ENCODE data around the gene GTF2IRD1.

The GTF2IRD1 gene

DNA sequence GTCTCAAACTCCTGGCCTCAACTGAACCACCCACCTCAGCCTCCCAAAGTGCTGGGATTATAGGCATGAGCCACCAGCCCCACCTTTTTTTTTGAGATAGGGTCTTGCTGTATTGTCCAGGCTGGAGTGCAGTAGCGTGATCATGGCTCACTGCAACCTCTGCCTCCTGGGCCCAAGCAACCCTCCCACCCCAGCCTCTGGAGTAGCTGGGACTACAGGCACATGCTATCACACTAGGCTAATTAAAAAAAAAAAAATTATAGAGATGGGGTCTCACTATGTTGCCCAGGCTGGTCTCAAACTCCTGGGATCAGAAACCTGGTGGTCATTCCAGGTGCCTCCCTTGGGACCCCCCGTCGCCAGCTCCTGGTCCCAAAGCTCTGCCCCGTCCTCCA lies 25.0 kb downstream of the GTF2IRD1 start:
- Histone ChIP-seq H3K4me3 (ENCODE audit: low read length in 2 of 2) (no peak overlapping the region), H3K4me1 (ENCODE audit: control insufficient read depth in 2 of 2, insufficient read depth in 1 of 2, low read depth in 1 of 2, low read length in 2 of 2) (peaks cover 25 to 36% of the 10 kb centered on the region in 2 donors), H2AFZ (ENCODE audit: low read length) (no peak overlapping the region), H3K27me3 (ENCODE audit: control insufficient read depth in 3 of 3, insufficient read depth in 3 of 3, low read depth in 1 of 3, low read length in 3 of 3) (no peaks in the 10 kb centered on the region), H3K9ac (ENCODE audit: low read depth, low read length, poor library complexity) (no peak overlapping the region), H4K8ac (ENCODE audit: low read depth, low read length) (no peak overlapping the region), H3K79me1 (ENCODE audit: low read depth, low read length) (peaks cover 18% of the 10 kb centered on the region), H3K14ac (ENCODE audit: low read length) (no peak overlapping the region), H2AK5ac (ENCODE audit: low read depth, low read length) (no peak overlapping the region), H3K4ac (ENCODE audit: low read length) (no peak overlapping the region), H4K91ac (ENCODE audit: low read depth, low read length, poor library complexity) (no peak overlapping the region), H2BK12ac (ENCODE audit: low read length) (no peak overlapping the region), H2BK120ac (ENCODE audit: low read depth, low read length) (no peak overlapping the region), H3K9me3 (replicated peaks in 1 of 2; ENCODE audit: control insufficient read depth in 2 of 2, insufficient read depth in 1 of 2, low read depth in 1 of 2, low read length in 2 of 2) (no peaks in the 10 kb centered on the region), H3K18ac (ENCODE audit: low read length) (peak overlapping the region; percentile 64), H2BK5ac (ENCODE audit: low read length) (no peak overlapping the region), H3K27ac (replicated peaks; ENCODE audit: low read length) (no peak overlapping the region), H3K4me2 (ENCODE audit: insufficient read depth, low read length, poor library complexity, severe bottlenecking) (no peak overlapping the region), H3K36me3 (replicated peaks in 1 of 2; ENCODE audit: control insufficient read depth in 2 of 2, insufficient read depth in 2 of 2, low read length in 2 of 2) (no peaks in the 10 kb centered on the region), H2BK15ac (ENCODE audit: low read length) (no peak overlapping the region), H3K23ac (ENCODE audit: low read depth, low read length, poor library complexity) (peak overlapping the region; percentile 91)
- WGBS, 2 donors (ENCODE audit: extremely low coverage in 2 of 2, insufficient read length in 2 of 2, insufficient replicate concordance in 1 of 2), result no CpG with 5 or more reads among the region's 4 CpGs
- no peak for DNase-seq (ENCODE audit: low spot score)

GRCh38 chr7:74479066-74479781 lies 25.5 kb downstream of the GTF2IRD1 start:
- no peak overlapping the region for H2AK5ac ChIP-seq (ENCODE audit: low read depth, low read length)

DNA sequence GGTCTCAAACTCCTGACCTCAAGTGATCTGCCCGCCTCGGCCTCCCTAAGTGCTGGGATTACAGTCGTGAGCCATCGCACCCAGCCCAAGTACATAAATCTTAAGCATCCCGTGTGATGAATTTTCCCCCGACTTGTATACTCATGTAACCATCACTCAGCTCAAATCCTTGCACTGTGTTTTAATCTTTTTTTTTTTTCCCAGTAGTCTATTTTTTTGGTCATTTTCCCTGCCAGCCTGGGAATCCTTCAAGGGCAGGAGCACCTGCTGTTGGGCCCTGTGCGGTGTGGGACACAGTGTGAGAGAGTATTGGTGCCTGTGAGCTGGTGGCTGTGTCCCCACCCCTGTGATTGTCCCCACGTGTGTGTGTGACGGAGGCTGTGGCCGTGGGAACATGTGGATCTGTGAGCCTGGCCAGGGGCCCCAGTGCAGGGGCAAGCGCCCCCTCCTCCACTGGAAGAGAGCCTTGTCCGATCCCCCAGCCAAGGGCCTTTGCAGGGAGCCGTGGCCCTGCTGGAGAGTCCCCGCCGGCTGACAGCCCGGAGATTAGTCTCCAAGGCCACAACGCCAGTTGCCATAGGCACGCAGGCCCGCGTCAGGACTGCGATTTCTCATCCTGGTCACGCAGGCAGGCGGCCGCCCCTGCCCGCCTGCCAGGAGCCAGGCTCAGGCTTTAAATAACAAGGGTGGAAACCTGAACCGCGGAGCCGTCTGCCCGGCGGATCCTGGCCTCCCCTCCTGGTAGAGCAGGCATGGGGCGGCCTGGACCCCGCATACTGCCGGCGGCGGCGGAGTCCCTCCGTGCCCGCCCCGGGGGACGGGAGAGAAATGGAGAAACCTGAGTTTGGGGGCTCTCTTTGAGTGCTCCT lies 26.5 kb downstream of the GTF2IRD1 start:
- Histone ChIP-seq H3K18ac (ENCODE audit: low read length) (peak overlapping the region; percentile 84), H2BK120ac (ENCODE audit: low read depth, low read length) (no peak overlapping the region), H2BK15ac (ENCODE audit: low read length) (no peak overlapping the region), H3K79me1 (ENCODE audit: low read depth, low read length) (peaks cover 14% of the 10 kb centered on the region), H3K14ac (ENCODE audit: low read length) (peak overlapping the region; percentile 96), H2AK5ac (ENCODE audit: low read depth, low read length) (peak overlapping the region; percentile 65), H2AFZ (ENCODE audit: low read length) (peak overlapping the region; percentile 80), H2BK12ac (ENCODE audit: low read length) (no peak overlapping the region), H3K36me3 (replicated peaks in 1 of 2; ENCODE audit: control insufficient read depth in 2 of 2, insufficient read depth in 2 of 2, low read length in 2 of 2) (peaks cover 2 to 4% of the 10 kb centered on the region in 2 donors), H4K8ac (ENCODE audit: low read depth, low read length) (no peak overlapping the region), H3K27ac (replicated peaks; ENCODE audit: low read length) (peak overlapping the region; percentile 55), H3K4me3 (ENCODE audit: low read length in 2 of 2) (peak overlapping the region in 1 of 2 donors; percentile 41), H4K91ac (ENCODE audit: low read depth, low read length, poor library complexity) (no peak overlapping the region), H3K27me3 (ENCODE audit: control insufficient read depth in 3 of 3, insufficient read depth in 3 of 3, low read depth in 1 of 3, low read length in 3 of 3) (no peaks in the 10 kb centered on the region), H3K23ac (ENCODE audit: low read depth, low read length, poor library complexity) (no peak overlapping the region), H3K4me2 (ENCODE audit: insufficient read depth, low read length, poor library complexity, severe bottlenecking) (peak overlapping the region; percentile 65), H3K9me3 (replicated peaks in 1 of 2; ENCODE audit: control insufficient read depth in 2 of 2, insufficient read depth in 1 of 2, low read depth in 1 of 2, low read length in 2 of 2) (no peaks in the 10 kb centered on the region), H2BK5ac (ENCODE audit: low read length) (no peak overlapping the region), H3K9ac (ENCODE audit: low read depth, low read length, poor library complexity) (peak overlapping the region; percentile 85), H3K4ac (ENCODE audit: low read length) (no peak overlapping the region), H3K4me1 (ENCODE audit: control insufficient read depth in 2 of 2, insufficient read depth in 1 of 2, low read depth in 1 of 2, low read length in 2 of 2) (peaks cover 25 to 36% of the 10 kb centered on the region in 2 donors)
- DNase-seq (ENCODE audit: low spot score), result peak; percentile 78
- WGBS, 2 donors (ENCODE audit: extremely low coverage in 2 of 2, insufficient read length in 2 of 2, insufficient replicate concordance in 1 of 2), result no CpG with 5 or more reads among the region's 40 CpGs

More at GRCh38 chr7:74479066-74479781, 25.5 kb downstream of the GTF2IRD1 start:
- Histone ChIP-seq H2BK15ac (ENCODE audit: low read length) (no peak overlapping the region), H3K27me3 (ENCODE audit: control insufficient read depth in 3 of 3, insufficient read depth in 3 of 3, low read depth in 1 of 3, low read length in 3 of 3) (no peaks in the 10 kb centered on the region), H2BK12ac (ENCODE audit: low read length) (no peak overlapping the region), H3K18ac (ENCODE audit: low read length) (peak overlapping the region; percentile 64), H3K4me1 (ENCODE audit: control insufficient read depth in 2 of 2, insufficient read depth in 1 of 2, low read depth in 1 of 2, low read length in 2 of 2) (peaks cover 25 to 36% of the 10 kb centered on the region in 2 donors), H3K23ac (ENCODE audit: low read depth, low read length, poor library complexity) (peak overlapping the region; percentile 91), H3K4me3 (ENCODE audit: low read length in 2 of 2) (no peak overlapping the region), H4K91ac (ENCODE audit: low read depth, low read length, poor library complexity) (no peak overlapping the region), H4K8ac (ENCODE audit: low read depth, low read length) (no peak overlapping the region), H3K9ac (ENCODE audit: low read depth, low read length, poor library complexity) (no peak overlapping the region), H3K36me3 (replicated peaks in 1 of 2; ENCODE audit: control insufficient read depth in 2 of 2, insufficient read depth in 2 of 2, low read length in 2 of 2) (peaks cover 0 to 2% of the 10 kb centered on the region in 2 donors), H2BK5ac (ENCODE audit: low read length) (no peak overlapping the region), H3K4me2 (ENCODE audit: insufficient read depth, low read length, poor library complexity, severe bottlenecking) (no peak overlapping the region), H3K14ac (ENCODE audit: low read length) (no peak overlapping the region), H3K4ac (ENCODE audit: low read length) (no peak overlapping the region), H3K79me1 (ENCODE audit: low read depth, low read length) (peaks cover 18% of the 10 kb centered on the region), H3K9me3 (replicated peaks in 1 of 2; ENCODE audit: control insufficient read depth in 2 of 2, insufficient read depth in 1 of 2, low read depth in 1 of 2, low read length in 2 of 2) (no peaks in the 10 kb centered on the region), H3K27ac (replicated peaks; ENCODE audit: low read length) (no peak overlapping the region), H2AFZ (ENCODE audit: low read length) (no peak overlapping the region), H2BK120ac (ENCODE audit: low read depth, low read length) (no peak overlapping the region)
- DNase-seq (ENCODE audit: low spot score), result no peak
- no CpG with 5 or more reads among the region's 19 CpGs for WGBS, 2 donors (ENCODE audit: extremely low coverage in 2 of 2, insufficient read length in 2 of 2, insufficient replicate concordance in 1 of 2)

Measured in neuronal stem cell (in vitro differentiated cells).